DOHH2 (cell line): Measurements from ENCODE around the gene CLEC10A.

ENCODE experiments used
- EZH2phosphoT487 ChIP-seq: fragments of 200-600 bp; sonication (generic); IDR thresholded peaks from 2 replicates; pipeline ENCODE4 v1.6.1; 2017; ENCODE audit warnings: borderline replicate concordance, mild to moderate bottlenecking, antibody characterized with exemption, low read length, moderate library complexity, mixed read lengths
- TF ChIP-seq, protein P1 (sequence below): fragments of 200-600 bp; sonication (generic); IDR thresholded peaks from one replicate; pipeline ENCODE4 v1.5.1; 2014; ENCODE audit warnings: antibody characterized with exemption, mild to moderate bottlenecking, low read depth, low read length; ENCODE audit not compliant: poor library complexity, severe bottlenecking

DNA sequence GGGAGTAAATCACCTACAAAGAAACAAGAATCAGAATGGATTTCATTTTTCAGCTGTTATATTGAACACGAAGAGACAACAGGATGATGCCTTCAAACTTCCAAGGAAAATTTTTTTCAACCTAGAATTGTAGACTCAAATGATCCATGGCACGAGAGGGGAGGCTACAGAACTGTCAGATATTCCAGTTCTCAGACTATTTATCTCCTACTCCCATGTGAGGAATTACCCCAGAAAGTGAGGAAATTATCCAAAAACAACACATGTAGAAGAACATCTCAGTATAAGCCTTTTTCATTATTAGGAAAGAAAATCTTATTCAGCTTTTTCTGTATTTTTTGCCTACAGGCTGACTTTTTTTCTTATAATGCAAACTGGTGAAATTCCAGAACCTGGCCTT, 40.1 kb upstream of the CLEC10A start:
- TF ChIP-seq, protein P1, sequence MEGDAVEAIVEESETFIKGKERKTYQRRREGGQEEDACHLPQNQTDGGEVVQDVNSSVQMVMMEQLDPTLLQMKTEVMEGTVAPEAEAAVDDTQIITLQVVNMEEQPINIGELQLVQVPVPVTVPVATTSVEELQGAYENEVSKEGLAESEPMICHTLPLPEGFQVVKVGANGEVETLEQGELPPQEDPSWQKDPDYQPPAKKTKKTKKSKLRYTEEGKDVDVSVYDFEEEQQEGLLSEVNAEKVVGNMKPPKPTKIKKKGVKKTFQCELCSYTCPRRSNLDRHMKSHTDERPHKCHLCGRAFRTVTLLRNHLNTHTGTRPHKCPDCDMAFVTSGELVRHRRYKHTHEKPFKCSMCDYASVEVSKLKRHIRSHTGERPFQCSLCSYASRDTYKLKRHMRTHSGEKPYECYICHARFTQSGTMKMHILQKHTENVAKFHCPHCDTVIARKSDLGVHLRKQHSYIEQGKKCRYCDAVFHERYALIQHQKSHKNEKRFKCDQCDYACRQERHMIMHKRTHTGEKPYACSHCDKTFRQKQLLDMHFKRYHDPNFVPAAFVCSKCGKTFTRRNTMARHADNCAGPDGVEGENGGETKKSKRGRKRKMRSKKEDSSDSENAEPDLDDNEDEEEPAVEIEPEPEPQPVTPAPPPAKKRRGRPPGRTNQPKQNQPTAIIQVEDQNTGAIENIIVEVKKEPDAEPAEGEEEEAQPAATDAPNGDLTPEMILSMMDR: no peak
- TF ChIP-seq EZH2phosphoT487: no peak
